ENCODE measurements around the gene CDK11B. TPM values are rescaled to one million over a fixed set of nuclear protein-coding genes. Genes with fewer than 3 reads are reported as not detected.
"Not testable (repeated sequence)": the region's sequence is repeated elsewhere in the genome, so short reads cannot be mapped to it uniquely, and the experiment has no call there.

The CDK11B gene
- total RNA-seq, 2 donors from 2014 or later, result 31.8 to 33.6 TPM

DNA sequence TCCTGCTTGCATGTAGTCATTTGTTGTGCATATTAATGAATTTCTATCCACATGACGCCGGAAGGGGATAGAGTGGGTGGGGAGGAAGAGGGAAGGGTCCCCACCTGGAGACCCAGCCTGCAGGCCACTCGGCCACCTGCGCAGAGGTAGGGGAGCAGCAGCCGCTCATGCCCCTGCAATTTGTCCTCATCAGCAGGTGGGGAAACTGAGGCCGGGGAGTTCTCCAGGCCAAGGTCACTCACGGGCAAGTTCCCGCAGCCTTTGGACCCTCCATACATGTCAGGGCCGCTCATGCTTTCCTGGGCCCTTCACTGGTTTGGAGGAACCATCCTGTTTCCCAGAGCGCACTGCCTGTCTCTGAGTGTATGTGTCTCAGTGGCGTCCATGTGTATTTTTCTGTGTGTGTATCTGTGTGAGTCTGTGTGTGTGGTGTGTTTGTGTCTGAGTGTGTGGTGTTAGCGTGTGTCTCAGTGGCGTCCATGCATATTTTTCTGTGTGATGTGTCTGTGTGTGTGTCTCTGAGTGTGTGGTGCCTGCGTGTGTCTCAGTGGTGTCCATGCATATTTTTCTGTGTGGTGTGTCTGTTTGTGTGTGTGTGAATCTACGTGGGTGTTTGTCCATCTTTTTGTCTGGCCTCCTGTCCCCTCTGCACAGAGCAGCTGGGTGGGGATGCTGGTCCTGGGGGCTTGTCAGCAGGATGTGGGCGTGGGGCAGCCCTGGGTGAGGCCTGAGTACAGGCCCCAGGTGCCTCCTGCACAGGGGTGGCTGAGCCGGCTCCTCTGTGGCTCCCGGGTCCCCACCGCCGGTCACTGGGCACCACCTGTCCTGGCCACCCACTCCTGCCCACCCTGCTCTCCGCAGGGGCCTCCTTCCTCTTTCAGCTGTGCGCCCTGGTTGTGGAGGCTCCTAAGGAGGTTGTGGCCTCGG, 37.9 kb upstream of the CDK11B start:
- not testable (repeated sequence) for H3K4me3 ChIP-seq (ENCODE audit: low read length); H3K9me3 Mint-ChIP-seq; H3K4me3 Mint-ChIP-seq; H3K4me1 Mint-ChIP-seq; H3K36me3 Mint-ChIP-seq (ENCODE audit: low read depth); H3K27ac ChIP-seq (ENCODE audit: low read depth, low read length); H3K27me3 Mint-ChIP-seq (ENCODE audit: insufficient read depth); H3K9me3 ChIP-seq (ENCODE audit: control insufficient read depth, low read length); H3K27me3 ChIP-seq (ENCODE audit: control insufficient read depth, insufficient read depth, low read length, poor library complexity, severe bottlenecking); DNase-seq; H3K27ac Mint-ChIP-seq; H3K9ac ChIP-seq (ENCODE audit: extremely low read depth, low read length, poor library complexity, severe bottlenecking); H3K36me3 ChIP-seq (ENCODE audit: control insufficient read depth, insufficient read depth, low read length); H3K4me1 ChIP-seq (ENCODE audit: control insufficient read depth, insufficient read depth, low read length)
- WGBS, 2 experiments (ENCODE audit: insufficient coverage in 1 of 2, insufficient read length in 1 of 2), result 92 to 100% methylated on average over 4 to 14 of the region's 23 CpGs

DNA sequence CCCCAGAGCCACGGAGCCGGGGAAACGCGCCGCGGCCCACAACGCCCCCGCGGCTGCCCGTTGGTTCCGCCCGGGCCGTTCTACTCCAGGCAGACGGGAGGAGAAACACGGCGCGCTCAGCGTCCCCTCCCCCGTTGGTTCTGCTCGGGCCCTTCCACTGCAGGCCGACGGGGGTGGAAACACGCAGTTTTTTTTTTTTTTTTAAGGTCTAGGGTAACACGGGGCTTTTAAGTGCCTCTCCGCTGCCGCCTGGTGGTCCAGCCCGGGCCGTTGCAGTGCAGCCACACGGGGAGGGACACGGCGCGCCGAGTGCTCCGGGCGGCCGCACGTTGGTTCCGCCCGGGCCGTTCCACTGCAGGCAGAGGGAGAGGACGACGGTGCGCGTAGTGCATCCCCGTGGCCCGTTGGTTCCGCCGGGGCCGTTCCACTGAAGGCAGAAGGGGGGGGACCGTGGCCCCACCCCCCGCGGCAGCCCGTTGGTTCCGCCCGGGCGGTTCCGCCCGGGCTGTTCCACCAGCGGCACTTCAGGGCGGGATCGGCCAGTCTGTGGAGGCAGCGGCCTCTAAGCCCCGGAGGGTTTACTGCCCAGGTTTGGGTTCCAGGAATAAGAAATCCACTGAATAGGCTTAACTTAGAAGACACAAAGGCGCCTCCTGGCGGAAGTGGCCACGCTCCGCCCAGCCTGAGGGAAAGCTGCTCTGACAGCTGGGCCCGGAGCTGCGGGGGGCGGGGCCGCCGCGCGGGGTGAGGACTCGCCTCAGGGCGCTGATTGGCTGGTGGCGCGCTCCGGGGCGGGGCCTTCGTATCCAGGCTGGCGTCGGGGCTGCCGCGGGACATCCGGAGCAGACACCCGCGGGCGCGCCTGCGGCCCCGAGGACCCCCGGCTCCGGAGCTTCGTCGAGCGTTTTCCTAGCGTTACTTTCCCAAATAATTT, 34.2 kb upstream of the CDK11B start, which contains the start of gene SLC35E2B:
SLC35E2B (minus strand) TSS at position 82 of the 934 bp plus-strand sequence. CDS start 16,096 bp downstream, outside the sequence.
- H3K9me3 ChIP-seq (ENCODE audit: control insufficient read depth, low read length); H3K9me3 Mint-ChIP-seq; H3K36me3 Mint-ChIP-seq (ENCODE audit: low read depth); H3K36me3 ChIP-seq (ENCODE audit: control insufficient read depth, insufficient read depth, low read length); H3K4me1 Mint-ChIP-seq; H3K27me3 Mint-ChIP-seq (ENCODE audit: insufficient read depth); H3K27me3 ChIP-seq (ENCODE audit: control insufficient read depth, insufficient read depth, low read length, poor library complexity, severe bottlenecking); H3K4me1 ChIP-seq (ENCODE audit: control insufficient read depth, insufficient read depth, low read length): not testable (repeated sequence)
- WGBS, 2 experiments (ENCODE audit: insufficient coverage in 1 of 2, insufficient read length in 1 of 2), result 0% methylated on average over 5 to 33 of the region's 98 CpGs
- peak; percentile 91 for DNase-seq
- peak within 1 kb of the TSS; percentile 56 for H3K4me3 Mint-ChIP-seq
- Histone ChIP-seq H3K27ac (ENCODE audit: low read depth, low read length) (peak within 1 kb of the TSS; percentile 99), H3K4me3 (ENCODE audit: low read length) (peak within 1 kb of the TSS; percentile 49), H3K9ac (ENCODE audit: extremely low read depth, low read length, poor library complexity, severe bottlenecking) (peak within 1 kb of the TSS; percentile 90)
- peak within 1 kb of the TSS; percentile 86 for H3K27ac Mint-ChIP-seq

DNA sequence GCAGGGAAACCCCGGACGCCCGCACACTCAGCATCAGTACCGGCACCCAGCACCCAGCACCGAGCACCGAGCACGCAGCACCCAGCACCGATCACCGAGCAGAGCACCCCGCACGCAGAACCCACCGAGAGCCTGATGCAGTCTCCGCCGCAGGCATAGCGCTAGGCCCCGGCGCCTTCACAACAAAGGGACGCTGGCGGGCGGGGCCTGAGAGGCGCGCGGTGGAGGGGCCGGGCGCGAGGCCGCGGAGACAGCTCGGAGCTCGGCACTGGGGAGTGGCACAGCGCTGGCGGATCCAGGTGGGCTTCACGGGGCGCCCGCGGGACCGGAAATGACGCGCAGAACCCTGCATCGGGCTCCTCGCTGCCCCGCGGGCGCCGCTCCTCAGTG, 33.5 kb upstream of the CDK11B start:
- not testable (repeated sequence) for H3K4me1 ChIP-seq (ENCODE audit: control insufficient read depth, insufficient read depth, low read length); H3K27me3 Mint-ChIP-seq (ENCODE audit: insufficient read depth); H3K9me3 ChIP-seq (ENCODE audit: control insufficient read depth, low read length); H3K36me3 Mint-ChIP-seq (ENCODE audit: low read depth); H3K36me3 ChIP-seq (ENCODE audit: control insufficient read depth, insufficient read depth, low read length); H3K9me3 Mint-ChIP-seq; H3K27ac Mint-ChIP-seq; H3K4me1 Mint-ChIP-seq; H3K27me3 ChIP-seq (ENCODE audit: control insufficient read depth, insufficient read depth, low read length, poor library complexity, severe bottlenecking)
- DNase-seq, result peak; percentile 78
- peak overlapping the region; percentile 99 for H3K27ac ChIP-seq (ENCODE audit: low read depth, low read length)
- H3K9ac ChIP-seq (ENCODE audit: extremely low read depth, low read length, poor library complexity, severe bottlenecking), result peak overlapping the region; percentile 90
- peak overlapping the region; percentile 56 for H3K4me3 Mint-ChIP-seq
- peak overlapping the region; percentile 49 for H3K4me3 ChIP-seq (ENCODE audit: low read length)
- 0 to 2% methylated on average over 7 to 28 of the region's 45 CpGs for WGBS, 2 experiments (ENCODE audit: insufficient coverage in 1 of 2, insufficient read length in 1 of 2)

DNA sequence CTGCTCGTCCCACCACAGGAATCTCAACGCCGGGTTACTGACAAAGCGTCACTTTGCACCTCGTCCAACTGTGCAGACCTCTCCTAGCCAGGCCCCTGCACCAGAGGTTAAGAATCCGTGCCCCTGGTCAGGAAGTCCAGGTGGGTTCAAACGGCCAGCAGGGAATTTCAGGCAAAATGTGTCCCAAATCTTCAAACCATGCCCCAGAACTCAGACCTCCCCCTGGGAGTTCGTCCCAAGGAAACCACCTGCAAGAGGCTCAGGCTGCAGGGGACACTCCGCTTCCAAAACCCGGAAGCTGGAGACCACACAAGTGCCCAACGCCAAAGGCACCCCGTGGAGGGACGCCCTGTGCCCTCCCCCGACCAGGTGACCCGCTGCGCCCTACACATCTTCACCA, 32.6 kb upstream of the CDK11B start:
- H3K27ac Mint-ChIP-seq; H3K4me3 Mint-ChIP-seq; H3K27me3 ChIP-seq (ENCODE audit: control insufficient read depth, insufficient read depth, low read length, poor library complexity, severe bottlenecking); H3K36me3 Mint-ChIP-seq (ENCODE audit: low read depth); DNase-seq; H3K4me1 ChIP-seq (ENCODE audit: control insufficient read depth, insufficient read depth, low read length); H3K27ac ChIP-seq (ENCODE audit: low read depth, low read length); H3K27me3 Mint-ChIP-seq (ENCODE audit: insufficient read depth); H3K36me3 ChIP-seq (ENCODE audit: control insufficient read depth, insufficient read depth, low read length); H3K9me3 ChIP-seq (ENCODE audit: control insufficient read depth, low read length); H3K9ac ChIP-seq (ENCODE audit: extremely low read depth, low read length, poor library complexity, severe bottlenecking); H3K4me3 ChIP-seq (ENCODE audit: low read length); H3K4me1 Mint-ChIP-seq; H3K9me3 Mint-ChIP-seq: not testable (repeated sequence)
- WGBS, 2 experiments (ENCODE audit: insufficient coverage in 1 of 2, insufficient read length in 1 of 2), result 53% methylated on average over 2 of the region's 16 CpGs; no CpG with 5 or more reads in 1 of the 2 experiments

DNA sequence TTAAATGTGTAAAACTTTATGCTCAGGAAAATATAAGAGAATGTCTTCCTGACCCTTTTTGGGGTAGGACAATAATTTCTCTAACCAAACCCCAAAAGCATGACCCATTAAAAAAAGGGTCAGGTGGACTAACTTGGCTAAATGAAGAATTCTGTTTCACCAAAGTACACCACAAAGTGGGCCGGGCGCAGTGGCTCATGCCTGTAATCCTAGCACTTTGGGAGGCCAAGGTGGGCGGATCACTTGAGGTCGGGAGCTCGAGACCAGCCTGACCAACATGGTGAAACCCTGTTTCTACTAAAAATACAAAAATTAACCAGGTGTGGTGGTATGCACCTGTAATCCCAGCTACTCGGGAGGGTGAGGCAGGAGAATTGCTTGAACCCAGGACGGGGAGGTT, 30.7 kb upstream of the CDK11B start:
- not testable (repeated sequence) for H3K9ac ChIP-seq (ENCODE audit: extremely low read depth, low read length, poor library complexity, severe bottlenecking); H3K4me3 Mint-ChIP-seq; H3K4me1 ChIP-seq (ENCODE audit: control insufficient read depth, insufficient read depth, low read length); H3K4me3 ChIP-seq (ENCODE audit: low read length); H3K27me3 ChIP-seq (ENCODE audit: control insufficient read depth, insufficient read depth, low read length, poor library complexity, severe bottlenecking); H3K36me3 ChIP-seq (ENCODE audit: control insufficient read depth, insufficient read depth, low read length); H3K9me3 ChIP-seq (ENCODE audit: control insufficient read depth, low read length); H3K9me3 Mint-ChIP-seq; H3K27me3 Mint-ChIP-seq (ENCODE audit: insufficient read depth); H3K27ac ChIP-seq (ENCODE audit: low read depth, low read length); H3K27ac Mint-ChIP-seq; H3K4me1 Mint-ChIP-seq; DNase-seq
- WGBS, 2 experiments (ENCODE audit: insufficient coverage in 1 of 2, insufficient read length in 1 of 2), result 98 to 100% methylated on average over 2 to 4 of the region's 7 CpGs
- H3K36me3 Mint-ChIP-seq (ENCODE audit: low read depth), result peaks cover 13% of the 10 kb centered on the region

Data from endodermal cell (in vitro differentiated cells).